ENCODE data around the gene XG. TPM values are rescaled to one million over a fixed set of nuclear protein-coding genes. Genes with fewer than 3 reads are reported as not detected.
A peak's percentile ranks its signal among the peaks of the same experiment; 100 is the strongest.

Gene XG
- total and polyA plus RNA-seq, 2 donors (not counting 3 experiments of a cell fraction or from before 2014, with no cell fraction given) = 0.10 TPM; not detected in 1

DNA sequence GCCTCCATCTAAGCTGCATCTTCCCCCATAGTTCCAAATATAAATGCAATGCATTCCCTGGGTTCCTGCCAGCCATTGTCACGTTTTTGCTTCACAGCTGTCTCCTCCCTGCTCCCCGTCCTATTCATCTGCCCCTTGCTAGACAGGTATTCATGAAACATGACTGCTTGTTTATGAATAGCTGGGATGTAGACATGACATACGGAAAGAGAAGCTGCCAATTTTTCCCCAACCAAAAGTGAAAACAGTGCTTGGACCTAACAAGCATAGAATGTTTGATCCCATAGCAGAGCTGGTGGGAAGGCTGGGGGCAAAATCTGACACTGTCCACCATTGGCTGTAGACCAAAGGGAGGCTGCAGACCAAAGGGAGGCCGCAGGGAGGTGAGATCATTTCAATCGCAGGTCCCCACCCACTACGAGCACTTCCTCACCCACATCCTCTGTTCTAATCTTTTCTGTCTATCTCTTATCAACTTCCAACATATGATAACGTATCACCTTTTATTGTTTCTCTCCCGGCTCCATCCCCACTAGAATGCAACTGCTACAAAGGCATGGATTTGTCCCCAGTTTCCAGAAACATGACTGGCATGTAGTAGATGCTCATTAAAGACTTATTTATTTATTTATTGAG lies 68.4 kb downstream of the XG start:
- intact Hi-C loops (cut with micrococcal nuclease) (no loop called here), dilution Hi-C loops (cut with MboI; ENCODE audit: extremely low pct_ligation_motif_present, low sequenced_read_pairs) (no loop called here)
- DNase-seq (ENCODE audit: low read depth, low spot score) = no peak
- no TSS peak for BruUV-seq (replicated peaks)
- Histone ChIP-seq H3K27ac (ENCODE audit: insufficient read depth, low read depth, low read length) (no peak overlapping the region), H3K9me1 (replicated peaks; ENCODE audit: control insufficient read depth, extremely low read depth, insufficient read depth, low read length) (no peaks in the 10 kb centered on the region), H3K9me3 (replicated peaks; ENCODE audit: control insufficient read depth, insufficient read depth, low read length) (no peaks in the 10 kb centered on the region), H3K36me3 (ENCODE audit: control insufficient read depth in 2 of 2, extremely low read depth in 1 of 2, insufficient read depth in 2 of 2, low read length in 2 of 2) (no peaks in the 10 kb centered on the region), H3K4me2 (ENCODE audit: insufficient read depth, low read length) (no peak overlapping the region), H3K4me1 (ENCODE audit: control insufficient read depth, extremely low read depth, insufficient read depth, low read length) (no peaks in the 10 kb centered on the region), H2AFZ (ENCODE audit: low read depth, low read length) (no peak overlapping the region), H3K27me3 (ENCODE audit: control insufficient read depth in 2 of 2, insufficient read depth in 2 of 2, low read length in 2 of 2) (peaks cover 0 to 2% of the 10 kb centered on the region in 2 experiments), H3K4me3 (replicated peaks in 1 of 3; ENCODE audit: insufficient read depth in 1 of 3, low read depth in 1 of 3, low read length in 3 of 3) (no peak overlapping the region), H3K79me2 (ENCODE audit: control insufficient read depth, insufficient read depth, low read length) (no peaks in the 10 kb centered on the region), H4K20me1 (replicated peaks; ENCODE audit: control insufficient read depth, extremely low read depth, insufficient read depth, low read length) (no peaks in the 10 kb centered on the region), H3K9ac (replicated peaks; ENCODE audit: extremely low read depth, insufficient read depth, low read length) (no peak overlapping the region)
- ChIA-PET CTCF (interaction anchor here (0.9 to 1.0 kb wide), 2 partner anchors 8 to 10 kb away, joined by 3 read pairs; no protein-coding TSS in a partner anchor), POLR2A (no interaction called here)
- TF ChIP-seq JUN (IDR thresholded peaks at IDR 0.05; ENCODE audit: borderline replicate concordance, insufficient read depth, insufficient read length, low read depth) (no peak), GATA2 (IDR thresholded peaks at IDR 0.05; ENCODE audit: insufficient read depth, insufficient read length, low read depth, low read length) (no peak), FOS (IDR thresholded peaks at IDR 0.05; ENCODE audit: borderline replicate concordance, insufficient read depth, low read length) (no peak)
- TF ChIP-seq, protein P1, sequence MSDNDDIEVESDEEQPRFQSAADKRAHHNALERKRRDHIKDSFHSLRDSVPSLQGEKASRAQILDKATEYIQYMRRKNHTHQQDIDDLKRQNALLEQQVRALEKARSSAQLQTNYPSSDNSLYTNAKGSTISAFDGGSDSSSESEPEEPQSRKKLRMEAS (IDR thresholded peaks at IDR 0.05; ENCODE audit: insufficient read depth, insufficient read length) = no peak
- peak; percentile 64 for FAIRE-seq

DNA sequence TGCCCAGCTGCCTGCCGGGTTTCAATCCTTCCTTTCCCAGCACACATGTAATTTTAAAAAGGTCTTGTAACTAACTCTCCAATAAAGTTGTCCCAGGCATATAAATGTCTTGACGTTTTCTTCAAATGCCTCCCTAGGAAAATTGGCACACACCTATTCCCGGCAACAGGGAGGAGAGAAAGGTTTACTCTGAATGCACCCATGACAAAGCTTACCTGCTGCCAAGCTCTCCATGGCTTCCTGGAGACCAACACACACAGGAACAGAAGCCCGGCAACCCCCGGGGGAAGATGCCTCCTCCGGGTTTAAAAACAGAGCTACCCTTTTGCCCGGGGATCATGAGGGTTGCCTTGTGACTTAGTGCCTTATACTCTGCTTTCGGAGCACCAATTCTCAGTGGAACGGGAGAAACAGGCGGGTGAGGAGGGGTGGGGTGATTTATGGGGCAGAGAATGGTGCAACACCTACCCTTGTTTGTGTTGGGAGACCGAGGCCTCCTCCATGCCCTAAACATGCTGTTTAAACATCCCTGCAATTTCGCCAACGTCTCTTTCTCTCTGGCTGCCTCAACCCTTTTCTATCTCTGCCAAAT lies 72.1 kb downstream of the XG start:
- Histone ChIP-seq H3K4me2 (ENCODE audit: insufficient read depth, low read length) (no peak overlapping the region), H2AFZ (ENCODE audit: low read depth, low read length) (no peak overlapping the region), H3K79me2 (ENCODE audit: control insufficient read depth, insufficient read depth, low read length) (no peaks in the 10 kb centered on the region), H4K20me1 (replicated peaks; ENCODE audit: control insufficient read depth, extremely low read depth, insufficient read depth, low read length) (no peaks in the 10 kb centered on the region), H3K27me3 (ENCODE audit: control insufficient read depth in 2 of 2, insufficient read depth in 2 of 2, low read length in 2 of 2) (peaks cover 6 to 10% of the 10 kb centered on the region in 2 experiments), H3K36me3 (ENCODE audit: control insufficient read depth in 2 of 2, extremely low read depth in 1 of 2, insufficient read depth in 2 of 2, low read length in 2 of 2) (no peaks in the 10 kb centered on the region), H3K9me1 (replicated peaks; ENCODE audit: control insufficient read depth, extremely low read depth, insufficient read depth, low read length) (no peaks in the 10 kb centered on the region), H3K27ac (ENCODE audit: insufficient read depth, low read depth, low read length) (no peak overlapping the region), H3K9ac (replicated peaks; ENCODE audit: extremely low read depth, insufficient read depth, low read length) (no peak overlapping the region), H3K4me3 (replicated peaks in 1 of 3; ENCODE audit: insufficient read depth in 1 of 3, low read depth in 1 of 3, low read length in 3 of 3) (no peak overlapping the region), H3K4me1 (ENCODE audit: control insufficient read depth, extremely low read depth, insufficient read depth, low read length) (no peaks in the 10 kb centered on the region), H3K9me3 (replicated peaks; ENCODE audit: control insufficient read depth, insufficient read depth, low read length) (no peaks in the 10 kb centered on the region)
- POLR2A ChIA-PET = no interaction called here
- TF ChIP-seq POLR2A (IDR thresholded peaks at IDR 0.05; ENCODE audit: low read depth, low read length) = no peak
- TF ChIP-seq GATA2 (IDR thresholded peaks at IDR 0.05; ENCODE audit: insufficient read depth, insufficient read length, low read depth, low read length) = no peak
- TF ChIP-seq, protein P1 (IDR thresholded peaks at IDR 0.05; ENCODE audit: insufficient read depth, insufficient read length) = no peak
- TF ChIP-seq, protein P2, sequence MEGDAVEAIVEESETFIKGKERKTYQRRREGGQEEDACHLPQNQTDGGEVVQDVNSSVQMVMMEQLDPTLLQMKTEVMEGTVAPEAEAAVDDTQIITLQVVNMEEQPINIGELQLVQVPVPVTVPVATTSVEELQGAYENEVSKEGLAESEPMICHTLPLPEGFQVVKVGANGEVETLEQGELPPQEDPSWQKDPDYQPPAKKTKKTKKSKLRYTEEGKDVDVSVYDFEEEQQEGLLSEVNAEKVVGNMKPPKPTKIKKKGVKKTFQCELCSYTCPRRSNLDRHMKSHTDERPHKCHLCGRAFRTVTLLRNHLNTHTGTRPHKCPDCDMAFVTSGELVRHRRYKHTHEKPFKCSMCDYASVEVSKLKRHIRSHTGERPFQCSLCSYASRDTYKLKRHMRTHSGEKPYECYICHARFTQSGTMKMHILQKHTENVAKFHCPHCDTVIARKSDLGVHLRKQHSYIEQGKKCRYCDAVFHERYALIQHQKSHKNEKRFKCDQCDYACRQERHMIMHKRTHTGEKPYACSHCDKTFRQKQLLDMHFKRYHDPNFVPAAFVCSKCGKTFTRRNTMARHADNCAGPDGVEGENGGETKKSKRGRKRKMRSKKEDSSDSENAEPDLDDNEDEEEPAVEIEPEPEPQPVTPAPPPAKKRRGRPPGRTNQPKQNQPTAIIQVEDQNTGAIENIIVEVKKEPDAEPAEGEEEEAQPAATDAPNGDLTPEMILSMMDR (IDR thresholded peaks at IDR 0.05; ENCODE audit: extremely low read depth in 1 of 2, insufficient read depth in 1 of 2, low read depth in 1 of 2, low read length in 2 of 2) = no peak
- no peak for TF ChIP-seq JUN (IDR thresholded peaks at IDR 0.05; ENCODE audit: borderline replicate concordance, insufficient read depth, insufficient read length, low read depth)
- TF ChIP-seq FOS (IDR thresholded peaks at IDR 0.05; ENCODE audit: borderline replicate concordance, insufficient read depth, low read length) = no peak
- no peak for TF ChIP-seq EZH2 (IDR thresholded peaks at IDR 0.05; ENCODE audit: borderline replicate concordance, low read depth, low read length, severe bottlenecking)
- intact Hi-C loops (cut with micrococcal nuclease) (no loop called here), dilution Hi-C loops (cut with MboI; ENCODE audit: extremely low pct_ligation_motif_present, low sequenced_read_pairs) (no loop called here)
- FAIRE-seq (no peak), DNase-seq (ENCODE audit: low read depth, low spot score) (no peak)
- BruUV-seq (replicated peaks) = no TSS peak
- CTCF ChIA-PET = no interaction called here
